HG03354 (cell line): Measurements from ENCODE around the gene ZNF322.

Experiments
- ATAC-seq: cut with Tn5 transposase; IDR thresholded peaks from one replicate; pipeline ENCODE4 v1.9.1; 2021; ENCODE audit warnings: mild to moderate bottlenecking; ENCODE audit not compliant: unreplicated experiment, poor library complexity, severe bottlenecking

Gene ZNF322

GRCh38 chr6:26594131-26594498 lies 65.4 kb downstream of the ZNF322 start:
- no peak for ATAC-seq

DNA sequence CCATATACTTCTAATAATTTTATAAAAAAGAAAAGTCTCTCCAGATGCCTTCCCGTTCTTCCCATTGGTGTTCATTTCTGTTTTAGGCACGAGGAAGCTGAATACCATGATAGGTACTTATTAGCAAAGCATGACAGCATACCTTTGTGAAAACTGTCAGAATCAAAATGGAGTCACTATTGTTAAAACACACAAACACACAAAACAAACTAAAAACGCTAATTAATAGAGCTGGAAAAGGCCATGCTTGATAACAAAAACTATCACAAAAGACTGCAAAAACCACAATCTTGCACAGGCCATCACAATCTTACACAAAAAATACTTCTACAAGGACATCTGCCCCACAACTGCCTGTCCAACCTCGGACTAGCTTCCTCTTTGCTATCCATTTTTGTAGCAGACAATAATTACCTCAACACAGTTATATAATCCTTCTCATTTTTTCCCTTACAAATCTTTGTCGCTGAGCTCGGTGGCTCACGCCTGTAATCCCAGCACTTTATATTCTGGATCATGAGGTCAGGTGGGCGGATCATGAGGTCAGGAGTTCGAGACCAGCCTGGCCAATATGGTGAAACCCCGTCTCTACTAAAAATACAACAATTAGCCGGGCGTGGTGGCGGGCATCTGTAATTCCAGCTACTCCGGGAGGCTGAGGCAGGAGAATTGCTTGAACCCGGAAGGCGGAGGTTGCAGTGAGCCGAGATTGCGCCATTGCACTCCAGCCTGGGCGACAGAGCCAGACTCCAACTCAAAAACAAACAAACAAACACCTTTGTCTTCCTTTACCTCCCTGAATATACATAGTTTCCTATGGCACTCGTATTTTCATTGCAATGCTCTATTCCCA lies 66.0 kb downstream of the ZNF322 start:
- ATAC-seq: no peak

- ATAC-seq: no peak
Measured at GRCh38 chr6:26592649-26593048, 66.9 kb downstream of the ZNF322 start.

GRCh38 chr6:26588965-26589364 lies 70.6 kb downstream of the ZNF322 start:
- ATAC-seq: no peak
